ENCODE results near the gene ZNF669.

The ZNF669 gene

DNA sequence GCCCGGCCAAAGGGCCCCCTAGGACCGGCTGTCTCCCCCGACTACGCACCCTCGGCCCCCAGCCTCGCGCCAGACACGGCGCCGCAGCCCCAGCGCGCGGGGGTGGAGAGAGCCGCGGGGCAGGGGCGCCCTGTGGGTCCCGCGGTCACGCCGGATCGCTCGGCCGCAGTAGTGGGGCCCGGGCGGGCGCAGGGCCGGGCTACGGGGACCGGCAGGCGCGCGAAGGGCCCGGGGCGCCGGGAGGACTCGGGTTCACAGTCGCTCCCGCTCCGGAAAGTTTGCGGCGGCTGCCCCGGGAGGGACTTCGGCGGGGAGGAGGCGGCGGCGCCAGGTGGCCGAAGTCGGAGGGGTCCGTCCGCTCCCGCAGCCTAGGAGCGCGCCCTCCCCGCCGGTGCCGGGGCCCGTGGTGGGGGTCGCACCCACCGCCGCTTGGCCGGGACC, 7.1 kb upstream of the ZNF669 start:
- no peak for DNase-seq (ENCODE audit: low read depth in 2 of 2)

DNA sequence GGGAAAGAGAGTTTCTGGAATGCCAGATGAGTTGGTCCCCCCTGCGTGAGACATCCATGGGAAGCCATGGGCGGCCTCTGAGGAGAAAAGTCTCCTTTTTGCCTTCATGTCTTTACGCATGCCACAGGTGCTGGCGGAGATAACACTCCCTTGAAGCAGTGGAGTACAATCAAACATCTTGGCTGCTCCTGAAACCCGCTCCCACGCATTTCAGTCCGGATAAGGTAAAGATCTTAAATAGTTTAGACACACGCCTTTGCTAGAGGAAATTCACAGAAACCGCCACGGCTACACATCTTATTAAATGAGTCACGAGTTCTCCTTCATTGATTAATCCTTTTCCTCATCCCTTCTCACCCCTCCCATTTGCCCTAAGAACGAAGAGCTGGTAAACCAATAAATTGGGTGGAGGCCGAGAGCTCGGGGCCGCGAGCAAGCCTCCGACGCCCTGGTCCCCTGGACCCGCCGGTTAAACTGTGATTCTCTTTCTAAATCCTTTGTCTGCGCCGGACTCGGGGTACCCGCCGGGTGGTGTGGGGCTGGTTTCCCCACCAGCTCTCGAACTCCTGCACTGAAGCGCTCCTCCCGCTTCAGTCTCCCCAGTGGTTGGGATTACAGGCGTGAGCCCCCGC, 6.6 kb upstream of the ZNF669 start:
- peak; percentile 14 to 21 for DNase-seq (ENCODE audit: low read depth in 2 of 2)

- DNase-seq (ENCODE audit: low read depth in 2 of 2) = no peak
Observed at GRCh38 chr1:247107694-247108093, 3.5 kb upstream of the ZNF669 start.

DNA sequence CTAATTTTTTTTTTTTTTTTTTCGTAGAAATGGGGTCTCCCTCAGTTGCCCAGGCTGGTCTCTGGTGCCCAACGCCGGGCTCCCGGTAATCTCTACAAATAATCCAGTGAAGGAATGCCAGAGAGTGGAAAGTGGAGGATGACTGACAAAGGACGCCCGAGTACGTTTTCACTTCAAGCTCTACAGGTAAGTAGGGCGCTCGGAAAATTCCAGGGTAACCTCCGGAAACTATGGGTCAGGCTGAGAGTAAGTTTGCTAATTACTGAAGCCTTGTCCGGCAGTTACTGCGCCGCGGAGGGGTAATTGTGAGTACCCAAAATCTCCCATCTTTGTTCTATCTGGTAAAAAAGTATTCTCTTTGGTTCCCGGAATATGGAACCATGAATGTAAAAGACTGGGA, 1.8 kb upstream of the ZNF669 start:
- DNase-seq (ENCODE audit: low read depth in 2 of 2) = no peak

DNA sequence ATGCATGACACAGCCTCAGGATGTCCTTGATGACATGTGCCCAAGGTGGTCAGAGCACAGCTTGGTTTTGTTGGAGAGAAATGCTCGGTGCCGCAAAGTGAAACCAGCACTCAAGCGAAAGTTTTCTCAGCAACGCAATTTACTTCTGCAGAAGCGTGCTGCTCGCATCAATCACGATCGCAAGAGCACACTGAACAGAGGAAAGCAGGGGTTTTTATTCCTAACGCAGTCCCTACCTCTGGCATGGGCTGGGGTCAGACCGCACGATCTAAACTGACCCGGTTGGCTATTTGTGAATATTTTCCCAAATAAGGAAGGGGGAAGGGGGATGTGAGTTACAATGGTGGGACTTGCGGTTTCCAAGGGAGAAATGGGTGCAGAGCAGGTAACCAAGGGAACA, 809 bp upstream of the ZNF669 start:
- DNase-seq (ENCODE audit: low read depth in 2 of 2) = no peak

GRCh38 chr1:247102381-247102780, 1.8 kb downstream of the ZNF669 start:
- no peak for DNase-seq (ENCODE audit: low read depth in 2 of 2)

DNA sequence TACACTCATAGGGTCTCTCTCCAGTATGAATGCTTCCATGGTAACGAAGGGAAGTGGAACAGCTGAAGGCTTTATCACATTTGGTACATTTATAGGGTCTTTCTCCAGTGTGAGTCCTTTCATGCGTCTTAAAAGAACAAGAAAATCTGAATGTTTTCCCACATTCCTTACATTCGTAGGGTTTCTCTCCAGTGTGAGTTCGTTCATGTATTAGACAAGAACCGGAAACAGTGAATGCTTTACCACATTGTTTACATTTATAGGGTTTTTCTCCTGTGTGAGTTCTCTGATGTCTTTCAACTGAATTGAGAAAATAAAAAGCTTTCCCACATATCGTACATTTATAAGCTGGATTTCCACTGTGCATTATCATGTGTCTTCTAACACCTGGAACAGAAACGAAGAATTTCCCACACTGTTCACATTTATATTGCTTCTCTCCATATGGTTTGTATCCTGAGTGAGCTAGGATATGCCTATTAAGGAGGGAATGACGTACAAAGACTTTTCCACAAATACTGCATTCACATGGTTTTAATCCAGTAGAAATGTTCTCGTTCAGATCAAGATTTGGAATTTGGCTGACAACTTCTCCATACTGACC, 3.4 kb downstream of the ZNF669 start:
- no peak for DNase-seq (ENCODE audit: low read depth in 2 of 2)

GRCh38 chr1:247096958-247097357, 7.2 kb downstream of the ZNF669 start:
- DNase-seq (ENCODE audit: low read depth in 2 of 2) = no peak

DNA sequence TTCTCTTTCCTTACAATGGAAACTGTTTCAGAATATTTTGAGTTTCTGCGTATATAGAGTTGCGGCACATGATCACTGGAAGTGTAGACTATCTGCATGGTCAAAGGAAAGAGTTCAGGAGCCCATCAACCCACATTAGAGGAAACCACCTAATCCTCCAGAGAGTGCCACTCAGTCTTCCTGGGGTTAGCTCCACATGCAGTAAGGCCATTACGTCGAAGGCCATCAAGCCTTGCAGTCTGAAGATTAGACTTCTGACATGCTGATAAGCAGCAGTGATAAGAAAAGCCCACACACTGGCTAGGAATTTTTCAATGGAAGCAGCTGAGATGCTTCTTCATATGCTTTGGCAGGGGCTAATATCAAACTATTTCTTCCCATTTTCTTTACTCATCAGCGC, 7.6 kb downstream of the ZNF669 start:
- DNase-seq (ENCODE audit: low read depth in 2 of 2) = no peak

GRCh38 chr1:247096112-247096511, 8.0 kb downstream of the ZNF669 start:
- DNase-seq (ENCODE audit: low read depth in 2 of 2) = no peak

DNA sequence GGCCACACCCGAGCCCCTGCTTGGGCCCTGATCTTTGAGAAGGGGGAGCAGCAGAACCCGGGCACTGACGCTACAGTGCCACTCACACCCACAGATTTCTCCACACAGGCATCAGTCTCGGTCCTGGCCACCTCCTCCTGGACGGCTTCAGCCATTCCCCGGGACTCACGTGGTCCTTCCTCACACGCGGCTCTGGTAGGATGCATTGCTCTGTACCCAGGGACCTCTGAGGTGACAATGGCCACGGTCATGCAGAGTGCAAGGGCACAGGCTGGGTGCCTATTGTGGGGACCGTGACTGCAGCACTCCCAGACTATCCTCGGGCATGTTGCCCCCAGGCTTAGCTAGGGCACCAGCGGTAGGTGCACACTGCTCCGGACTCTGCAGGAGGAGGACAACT, 13.7 kb downstream of the ZNF669 start:
- no peak for DNase-seq (ENCODE audit: low read depth in 2 of 2)

GRCh38 chr1:247089616-247090375, 14.4 kb downstream of the ZNF669 start:
- DNase-seq (ENCODE audit: low read depth in 2 of 2) = no peak

GRCh38 chr1:247088967-247089366, 15.2 kb downstream of the ZNF669 start:
- DNase-seq (ENCODE audit: low read depth in 2 of 2) = no peak

DNA sequence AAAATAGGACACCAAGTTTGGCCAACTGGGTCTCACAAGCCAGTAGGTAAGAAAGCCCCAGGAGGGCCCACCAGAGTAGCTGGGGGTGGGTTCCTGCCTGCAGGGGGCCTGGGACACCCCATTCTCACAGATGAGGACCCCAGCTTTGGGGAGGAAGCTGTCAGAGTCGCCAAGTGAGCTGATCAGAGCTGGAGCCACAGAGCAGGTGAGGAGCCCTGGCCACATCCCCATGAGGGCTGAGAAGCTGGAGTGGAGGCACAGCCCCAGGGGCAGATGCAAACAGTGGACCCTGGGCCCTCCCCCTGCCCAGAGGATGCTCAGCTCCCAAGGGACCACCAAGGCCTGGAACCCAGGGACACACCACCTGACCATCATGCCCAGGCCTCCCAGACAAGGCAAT, 16.9 kb downstream of the ZNF669 start:
- DNase-seq (ENCODE audit: low read depth in 2 of 2) = no peak

GRCh38 chr1:247085310-247085709, 18.8 kb downstream of the ZNF669 start:
- DNase-seq (ENCODE audit: low read depth in 2 of 2) = no peak

GRCh38 chr1:247084771-247085170, 19.4 kb downstream of the ZNF669 start:
- no peak for DNase-seq (ENCODE audit: low read depth in 2 of 2)

GRCh38 chr1:247079141-247079874, 24.8 kb downstream of the ZNF669 start:
- DNase-seq (ENCODE audit: low read depth in 2 of 2) = no peak

DNA sequence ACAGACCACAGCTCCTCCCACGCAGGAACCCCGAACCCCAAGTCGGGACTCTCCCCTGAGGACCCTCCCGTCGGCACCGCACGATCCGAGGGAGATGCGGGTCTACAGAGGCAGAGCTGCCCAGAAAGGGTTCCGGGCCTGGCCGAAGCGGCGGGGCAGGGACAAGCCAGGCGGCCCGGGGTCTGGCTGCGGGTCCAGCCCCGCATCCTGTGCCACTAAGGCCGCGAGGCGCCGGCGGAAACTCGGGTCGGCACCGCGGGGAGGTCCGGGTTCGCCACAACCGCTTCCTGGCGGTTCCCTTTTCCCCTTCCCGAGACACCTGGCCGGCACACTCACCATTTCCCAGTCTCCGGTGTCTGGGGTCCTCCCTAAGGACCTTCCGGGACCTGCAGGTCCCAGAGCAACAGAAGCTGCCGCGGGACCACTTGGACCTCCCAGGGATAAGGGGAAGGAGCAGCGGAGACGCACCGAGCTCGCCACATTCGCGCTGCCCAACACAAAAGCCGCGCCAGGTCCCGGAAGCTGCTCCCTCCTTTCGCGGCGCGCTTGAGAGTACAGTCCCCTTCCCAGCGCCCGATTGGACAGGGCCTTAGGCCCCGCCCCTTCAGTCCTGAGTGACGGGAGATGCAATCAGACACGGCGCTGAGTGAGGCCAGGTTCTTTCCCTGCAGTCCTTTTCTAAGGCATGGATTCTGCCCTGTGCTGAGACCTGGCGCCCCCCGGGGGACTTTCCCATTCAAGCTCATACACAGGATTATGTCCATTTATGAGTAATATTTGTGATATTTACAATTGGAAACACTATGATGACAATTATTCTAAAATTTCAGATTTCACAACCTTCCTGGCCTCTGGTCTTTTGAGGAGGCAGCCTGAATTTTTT, 25.7 kb downstream of the ZNF669 start, which contains the start of gene ZNF670:
Gene ZNF670, minus strand, starts transcription at position 554 of the 883 bp plus-strand sequence. Its CDS starts 215 bp downstream, at position 339.
- peak; percentile 79 to 88 for DNase-seq (ENCODE audit: low read depth in 2 of 2)

DNA sequence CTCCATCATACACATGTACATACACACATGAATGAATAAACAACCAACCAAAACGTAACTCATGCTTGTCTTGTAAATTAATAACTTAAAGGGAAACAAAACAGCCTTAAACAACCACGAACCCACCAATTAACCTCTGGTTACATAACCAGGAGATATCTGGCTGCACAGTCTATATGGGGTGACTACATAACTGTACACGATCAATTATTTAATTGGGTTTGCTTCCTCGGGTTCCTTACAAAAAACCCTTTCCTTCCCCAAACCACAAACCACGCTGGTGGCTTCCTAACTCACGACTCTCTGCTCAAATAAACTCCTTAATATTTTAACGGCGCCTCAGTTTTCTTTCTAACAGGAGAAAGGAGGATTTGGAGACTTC, 26.3 kb downstream of the ZNF669 start:
- no peak for DNase-seq (ENCODE audit: low read depth in 2 of 2)

DNA sequence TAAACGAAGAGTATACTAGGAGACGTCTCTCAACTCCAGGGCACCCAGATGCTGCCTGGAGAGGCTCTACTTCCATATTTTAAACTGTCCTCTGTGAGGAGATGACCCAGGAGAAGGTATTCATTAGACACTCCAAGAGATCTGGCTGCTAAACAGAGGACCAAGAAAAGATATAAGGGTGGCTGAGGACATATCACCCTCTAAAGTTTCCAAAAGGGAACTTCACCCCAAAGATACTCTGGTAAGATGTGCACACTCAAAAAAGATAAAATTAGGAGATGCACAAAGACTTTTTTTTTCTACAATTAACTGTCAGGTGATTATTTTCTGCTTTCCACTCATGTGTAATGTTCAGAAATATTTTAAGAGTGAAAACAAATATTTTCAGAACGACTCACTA, 26.9 kb downstream of the ZNF669 start:
- DNase-seq (ENCODE audit: low read depth in 2 of 2) = no peak

DNA sequence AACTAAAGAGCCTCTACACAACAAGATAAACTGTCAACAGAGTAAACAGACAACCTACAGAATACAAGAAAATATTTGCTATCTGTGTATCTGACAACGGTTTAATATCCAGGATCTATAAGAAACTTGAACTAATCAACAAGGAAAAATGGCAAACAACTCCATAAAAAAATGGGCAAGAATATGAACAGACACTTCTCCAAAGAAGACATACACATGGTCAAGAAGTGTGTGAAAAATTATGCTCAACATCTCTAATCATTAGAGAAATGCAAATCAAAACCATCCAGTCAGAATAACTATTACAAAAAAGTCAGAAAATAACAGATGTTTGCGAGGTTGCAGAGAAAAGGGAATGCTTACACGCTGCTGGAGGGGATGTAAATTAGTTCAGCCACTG, 33.5 kb downstream of the ZNF669 start:
- no peak for DNase-seq (ENCODE audit: low read depth in 2 of 2)

Measured in stimulated activated CD4-positive, alpha-beta T cell treated with anti-CD3 and anti-CD28 coated beads, Interleukin-1b, Interleukin-23, amount 100 ng/mL, for 4 hours (primary cell).